ENCODE data around the gene PCDH12.

- no peak for TF ChIP-seq CTCF (IDR thresholded peaks at IDR 0.05)
- no peak for TF ChIP-seq POLR2AphosphoS5 (IDR thresholded peaks at IDR 0.05)
- no peak for TF ChIP-seq POLR2A (IDR thresholded peaks at IDR 0.05)
Measured at GRCh38 chr5:141948812-141949211, 9.2 kb downstream of the PCDH12 start.
